Measurements from ENCODE around the gene TMX4. TPM values are rescaled to one million over a fixed set of nuclear protein-coding genes. Genes with fewer than 3 reads are reported as not detected.
"Not testable (repeated sequence)": the region's sequence is repeated elsewhere in the genome, so short reads cannot be mapped to it uniquely, and the experiment has no call there.

Gene TMX4
- total RNA-seq, 6 donors from 2014 or later = 12.4 to 50.5 (median 31.5) TPM

DNA sequence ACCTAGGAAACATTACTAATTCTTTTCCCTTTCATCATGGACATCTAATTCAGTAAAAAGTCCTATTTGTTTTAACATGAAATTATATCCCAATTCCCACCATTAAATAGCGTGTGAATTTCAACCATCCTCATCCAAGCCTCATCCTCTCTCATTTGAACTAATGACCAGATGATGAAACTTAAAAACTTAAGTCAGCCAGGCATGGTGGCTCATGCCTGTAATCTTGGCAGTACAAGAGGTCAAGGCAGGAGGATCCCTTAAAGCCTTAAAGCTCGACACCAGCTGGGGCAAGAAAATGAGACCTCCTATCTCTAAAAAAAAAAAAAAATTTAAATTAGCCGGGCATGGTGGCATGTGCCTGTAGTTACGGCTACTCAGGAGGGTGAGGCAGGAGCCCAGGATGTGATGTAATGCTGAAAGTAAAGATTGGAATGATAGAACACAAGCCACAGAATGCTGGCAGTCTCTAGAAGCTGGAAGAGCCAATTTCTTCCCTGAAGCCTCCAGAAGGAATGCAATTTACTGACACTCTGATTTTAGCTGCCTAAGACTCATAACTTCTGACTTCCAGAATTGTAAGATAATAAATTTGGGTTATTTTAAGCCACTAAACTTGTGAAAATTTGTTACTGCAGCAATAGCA is 52.2 kb downstream of the TMX4 start:
- ATAC-seq (ENCODE audit: low FRiP score in 2 of 2) (peak in 1 of 2 donors; percentile 75), DNase-seq (no peak)
- no peak overlapping the region for H3K27ac ChIP-seq
- no peaks in the 10 kb centered on the region for H3K9me3 ChIP-seq
- H3K27me3 ChIP-seq = no peaks in the 10 kb centered on the region
- H3K4me1 ChIP-seq = no peaks in the 10 kb centered on the region
- TF ChIP-seq, protein P1, sequence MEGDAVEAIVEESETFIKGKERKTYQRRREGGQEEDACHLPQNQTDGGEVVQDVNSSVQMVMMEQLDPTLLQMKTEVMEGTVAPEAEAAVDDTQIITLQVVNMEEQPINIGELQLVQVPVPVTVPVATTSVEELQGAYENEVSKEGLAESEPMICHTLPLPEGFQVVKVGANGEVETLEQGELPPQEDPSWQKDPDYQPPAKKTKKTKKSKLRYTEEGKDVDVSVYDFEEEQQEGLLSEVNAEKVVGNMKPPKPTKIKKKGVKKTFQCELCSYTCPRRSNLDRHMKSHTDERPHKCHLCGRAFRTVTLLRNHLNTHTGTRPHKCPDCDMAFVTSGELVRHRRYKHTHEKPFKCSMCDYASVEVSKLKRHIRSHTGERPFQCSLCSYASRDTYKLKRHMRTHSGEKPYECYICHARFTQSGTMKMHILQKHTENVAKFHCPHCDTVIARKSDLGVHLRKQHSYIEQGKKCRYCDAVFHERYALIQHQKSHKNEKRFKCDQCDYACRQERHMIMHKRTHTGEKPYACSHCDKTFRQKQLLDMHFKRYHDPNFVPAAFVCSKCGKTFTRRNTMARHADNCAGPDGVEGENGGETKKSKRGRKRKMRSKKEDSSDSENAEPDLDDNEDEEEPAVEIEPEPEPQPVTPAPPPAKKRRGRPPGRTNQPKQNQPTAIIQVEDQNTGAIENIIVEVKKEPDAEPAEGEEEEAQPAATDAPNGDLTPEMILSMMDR (IDR thresholded peaks at IDR 0.05) = no peak
- TF ChIP-seq POLR2AphosphoS5 (IDR thresholded peaks at IDR 0.05) (no peak), POLR2A (IDR thresholded peaks at IDR 0.05) (no peak), EP300 (IDR thresholded peaks at IDR 0.05) (no peak)
- no peak overlapping the region for H3K4me3 ChIP-seq
- no peaks in the 10 kb centered on the region for H3K36me3 ChIP-seq
- WGBS, 2 donors = 80 to 84% methylated on average over 4 of the region's 4 CpGs

DNA sequence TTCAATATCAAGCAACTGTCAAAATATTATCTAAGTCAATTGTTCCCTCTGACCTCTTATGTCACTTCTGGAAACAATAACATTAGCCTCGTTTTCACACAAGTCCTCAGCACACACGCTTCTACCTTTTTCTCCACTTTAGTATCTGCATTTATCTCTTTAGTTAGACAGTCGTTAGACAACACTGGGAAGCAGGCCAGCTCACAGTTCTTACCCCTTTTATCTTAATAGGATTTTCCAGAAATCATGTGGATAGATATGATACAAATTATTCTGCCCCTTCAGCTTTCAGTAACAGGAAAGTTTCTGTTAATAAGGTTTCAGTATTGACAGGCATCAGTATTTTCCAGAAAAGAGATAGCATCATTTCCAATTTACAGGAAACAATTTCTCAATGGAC is 53.4 kb downstream of the TMX4 start:
- no peak for DNase-seq
- ATAC-seq (ENCODE audit: low FRiP score in 2 of 2) = no peak
- 36 to 51% methylated on average over 3 of the region's 3 CpGs for whole genome bisulfite sequencing, 2 donors

DNA sequence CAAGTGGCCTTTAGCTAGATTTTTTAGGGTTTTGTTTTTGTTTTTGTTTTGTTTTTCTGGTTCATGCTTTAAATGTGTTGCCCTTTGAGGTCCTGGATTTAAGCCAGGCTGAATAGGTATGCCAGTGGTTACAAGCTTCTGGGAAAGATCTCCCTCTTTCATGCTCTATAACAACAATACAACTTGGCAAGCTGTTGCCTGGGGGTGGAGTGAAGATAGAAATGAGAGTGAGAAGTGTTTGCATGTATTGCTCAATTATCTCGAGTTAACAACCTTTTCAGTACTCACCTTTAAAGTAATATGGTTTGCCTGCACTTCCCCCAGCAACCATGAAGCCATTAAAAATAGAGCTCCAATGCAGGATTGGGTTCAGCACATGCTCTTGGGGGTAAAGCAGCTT is 60.1 kb downstream of the TMX4 start:
- Histone ChIP-seq H3K4me3 (no peak overlapping the region), H3K27ac (no peak overlapping the region), H3K4me1 (no peaks in the 10 kb centered on the region), H3K27me3 (no peaks in the 10 kb centered on the region), H3K9me3 (no peaks in the 10 kb centered on the region), H3K36me3 (no peaks in the 10 kb centered on the region)
- ATAC-seq (ENCODE audit: low FRiP score in 2 of 2) (peak in 1 of 2 donors; percentile 53), DNase-seq (peak in 1 of 2 donors; percentile 43)
- no peak for TF ChIP-seq EP300 (IDR thresholded peaks at IDR 0.05)
- TF ChIP-seq POLR2AphosphoS5 (IDR thresholded peaks at IDR 0.05) = no peak
- TF ChIP-seq POLR2A (IDR thresholded peaks at IDR 0.05) = no peak
- TF ChIP-seq, protein P1 (IDR thresholded peaks at IDR 0.05) = no peak
- 32 to 38% methylated on average over 1 of the region's 1 CpG for WGBS, 2 donors

More for the DNA sequence above, 53.4 kb downstream of the TMX4 start:
- no peaks in the 10 kb centered on the region for H3K36me3 ChIP-seq
- TF ChIP-seq EP300 (IDR thresholded peaks at IDR 0.05) = no peak
- TF ChIP-seq POLR2A (IDR thresholded peaks at IDR 0.05) = no peak
- TF ChIP-seq, protein P1 (IDR thresholded peaks at IDR 0.05) = no peak
- no peaks in the 10 kb centered on the region for H3K4me1 ChIP-seq
- no peaks in the 10 kb centered on the region for H3K9me3 ChIP-seq
- H3K4me3 ChIP-seq = no peak overlapping the region
- H3K27me3 ChIP-seq = no peaks in the 10 kb centered on the region
- H3K27ac ChIP-seq = no peak overlapping the region

DNA sequence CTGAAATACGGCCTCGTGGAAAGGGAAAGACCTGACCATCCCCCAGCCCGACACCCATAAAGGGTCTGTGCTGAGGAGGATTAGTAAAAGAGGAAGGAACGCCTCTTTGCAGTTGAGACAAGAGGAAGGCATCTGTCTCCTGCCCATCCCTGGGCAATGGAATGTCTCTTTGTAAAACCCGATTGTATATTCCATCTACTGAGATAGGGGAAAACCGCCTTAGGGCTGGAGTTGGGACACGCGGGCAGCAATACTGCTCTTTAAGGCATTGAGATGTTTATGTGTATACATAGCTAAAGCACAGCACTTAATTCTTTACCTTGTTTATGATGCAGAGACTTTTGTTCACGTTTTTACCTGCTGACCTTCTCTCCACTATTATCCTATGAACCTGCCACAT is 63.0 kb downstream of the TMX4 start:
- H3K27me3 ChIP-seq; ATAC-seq (ENCODE audit: low FRiP score in 2 of 2); H3K27ac ChIP-seq; H3K36me3 ChIP-seq; H3K4me3 ChIP-seq; H3K9me3 ChIP-seq; H3K4me1 ChIP-seq; DNase-seq: not testable (repeated sequence)
- 74 to 79% methylated on average over 6 to 9 of the region's 9 CpGs for WGBS, 2 donors

DNA sequence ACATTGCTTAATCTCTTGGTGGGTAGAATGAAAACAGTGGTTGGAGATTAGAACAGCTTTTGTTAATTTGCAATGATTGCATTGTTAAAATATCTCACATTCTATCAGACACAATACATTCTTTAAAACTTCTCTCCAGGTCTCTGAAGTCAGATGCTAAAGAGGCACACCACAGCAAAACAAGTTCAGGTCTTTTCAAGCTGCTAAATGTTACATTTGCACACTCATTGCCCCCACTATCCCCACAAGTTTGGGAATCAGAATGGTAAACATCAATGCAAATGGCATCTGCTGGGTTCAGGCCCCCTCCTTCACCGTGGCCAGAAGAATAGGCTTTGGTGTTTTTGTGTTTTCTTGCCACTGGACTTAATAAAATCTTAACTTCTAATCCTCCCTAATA is 69.2 kb downstream of the TMX4 start:
- no peaks in the 10 kb centered on the region for H3K4me1 ChIP-seq
- H3K36me3 ChIP-seq = no peaks in the 10 kb centered on the region
- WGBS, 2 donors = 67 to 77% methylated on average over 1 of the region's 1 CpG
- no peak for ATAC-seq (ENCODE audit: low FRiP score in 2 of 2)
- no peak overlapping the region for H3K4me3 ChIP-seq
- no peak for DNase-seq
- TF ChIP-seq POLR2A (IDR thresholded peaks at IDR 0.05) (no peak), POLR2AphosphoS5 (IDR thresholded peaks at IDR 0.05) (no peak), EP300 (IDR thresholded peaks at IDR 0.05) (no peak)
- TF ChIP-seq, protein P1 (IDR thresholded peaks at IDR 0.05) = no peak
- no peak overlapping the region for H3K27ac ChIP-seq
- no peaks in the 10 kb centered on the region for H3K27me3 ChIP-seq
- peaks cover 0 to 8% (median 3%) of the 10 kb centered on the region in 4 donors for H3K9me3 ChIP-seq

Data from upper lobe of left lung (tissue), 6 donors.